PC-9 (cell line): Measurements from ENCODE around the gene CAPN9. TPM values are rescaled to one million over a fixed set of nuclear protein-coding genes. Genes with fewer than 3 reads are reported as not detected.

Experiments used
- BruUV-seq: library from RNA; stranded (reverse); fragments of 400-500 nt; replicated peaks from 2 replicates; lab custom pipeline; 2021; lab: Mats Ljungman, UMichigan
- CTCF ChIA-PET: fragments of 300-600 bp; sonication (Branson Sonifier 250); formaldehyde crosslinking; loops from one replicate; lab custom pipeline; 2022; ENCODE audit warnings: antibody characterized with exemption; lab: Charles Lee
- POLR2A ChIA-PET: fragments of 300-600 bp; sonication (Branson Sonifier 250); formaldehyde crosslinking; loops from one replicate; lab custom pipeline; 2022; ENCODE audit warnings: antibody characterized with exemption; ENCODE audit not compliant: unreplicated experiment; lab: Charles Lee
- DNase-seq, 2 experiments: peaks; one replicate each; pipeline versions ENCODE4 v3.0.0 to v3.0.0-alpha.2; 2015 to 2022; ENCODE audit warnings: mixed read lengths in 1 of 2
- H2AFZ ChIP-seq: fragments of 200-600 bp; sonication (generic); 2 replicates; pipeline ENCODE4 v1.8.1; 2017; ENCODE audit warnings: antibody characterized with exemption
- H3F3A ChIP-seq: fragments of 200-600 bp; sonication (generic); 2 replicates; pipeline ENCODE4 v1.8.1; 2017; ENCODE audit warnings: antibody characterized with exemption, mild to moderate bottlenecking, low read depth; ENCODE audit not compliant: insufficient read depth
- H3K27ac ChIP-seq: fragments of 200-600 bp; sonication (generic); 2 replicates; pipeline ENCODE4 v1.6.1; 2016; ENCODE audit warnings: mixed run types
- H3K27me3 ChIP-seq: fragments of 200-600 bp; sonication (generic); 2 replicates; pipeline ENCODE4 v1.6.1; 2016; ENCODE audit warnings: low read depth, mixed run types; ENCODE audit not compliant: insufficient read depth
- H3K36me3 ChIP-seq: fragments of 200-600 bp; sonication (generic); 2 replicates; pipeline ENCODE4 v1.6.1; 2016; ENCODE audit warnings: low read depth, mixed run types
- H3K4me1 ChIP-seq: fragments of 200-600 bp; sonication (generic); replicated peaks from 2 replicates; pipeline ENCODE4 v1.6.1; 2016; ENCODE audit warnings: mixed run types; ENCODE audit not compliant: insufficient read depth
- H3K4me2 ChIP-seq: fragments of 200-600 bp; sonication (generic); 2 replicates; pipeline ENCODE4 v1.6.1; 2017; ENCODE audit warnings: mixed run types
- H3K4me3 ChIP-seq: fragments of 200-600 bp; sonication (generic); 2 replicates; pipeline ENCODE4 v1.6.1; 2016; ENCODE audit warnings: mixed run types
- H3K79me2 ChIP-seq: fragments of 200-600 bp; sonication (generic); 2 replicates; pipeline ENCODE4 v1.6.1; 2017; ENCODE audit warnings: low read depth, mixed run types
- H3K9me2 ChIP-seq: fragments of 200-600 bp; sonication (generic); 2 replicates; pipeline ENCODE4 v1.8.1; 2017; ENCODE audit warnings: mild to moderate bottlenecking; ENCODE audit not compliant: insufficient read depth
- H3K9me3 ChIP-seq: fragments of 200-600 bp; sonication (generic); 2 replicates; pipeline ENCODE4 v1.8.1; 2016; ENCODE audit warnings: low read depth; ENCODE audit not compliant: insufficient read depth
- H4K20me1 ChIP-seq: fragments of 200-600 bp; sonication (generic); 2 replicates; pipeline ENCODE4 v1.8.1; 2017; ENCODE audit not compliant: insufficient read depth
- CTCF ChIP-seq: fragments of 200-600 bp; sonication (generic); conservative IDR thresholded peaks from 2 replicates; pipeline ENCODE4 v1.6.1; 2017; ENCODE audit warnings: mixed run types, antibody characterized with exemption, mild to moderate bottlenecking, moderate library complexity
- EZH2 ChIP-seq: fragments of 200-600 bp; sonication (generic); IDR thresholded peaks from 2 replicates; pipeline ENCODE4 v1.8.0; 2017; ENCODE audit warnings: antibody characterized with exemption, low read depth
- intact Hi-C: fragments of 100-400 bp; cut with micrococcal nuclease; formaldehyde crosslinking; loops from one replicate; pipeline ENCODE4 v1.10.0; 2022; ENCODE audit not compliant: unreplicated experiment
- total RNA-seq: library from RNA; stranded (reverse); gene quantifications from 2 replicates; pipeline ENCODE4 v1.2.3, GENCODE V29; 2021

CAPN9 gene
- total RNA-seq, 1 experiment from 2014 or later = not detected

GRCh38 chr1:230831771-230832170 is 84.6 kb downstream of the CAPN9 start:
- no TSS peak for BruUV-seq
- no peak for TF ChIP-seq EZH2
- TF ChIP-seq CTCF = no peak
- Histone ChIP-seq H3K27ac (no peak overlapping the region), H3K27me3 (no peaks in the 10 kb centered on the region), H4K20me1 (no peaks in the 10 kb centered on the region), H3K9me3 (no peaks in the 10 kb centered on the region), H2AFZ (no peak overlapping the region), H3K36me3 (no peaks in the 10 kb centered on the region), H3F3A (no peaks in the 10 kb centered on the region), H3K79me2 (no peaks in the 10 kb centered on the region), H3K4me3 (no peak overlapping the region), H3K4me1 (peaks cover 7% of the 10 kb centered on the region), H3K9me2 (no peaks in the 10 kb centered on the region), H3K4me2 (no peak overlapping the region)
- DNase-seq = no peak
- intact Hi-C loops = no loop called here
- POLR2A ChIA-PET = interaction anchor here (0.6 kb wide), 1 partner anchor 62 kb away, joined by 5 read pairs; no protein-coding TSS in a partner anchor
- CTCF ChIA-PET = no interaction called here

- DNase-seq = no peak
- TF ChIP-seq EZH2 (no peak), CTCF (no peak)
- Histone ChIP-seq H3K79me2 (no peaks in the 10 kb centered on the region), H3K4me1 (no peaks in the 10 kb centered on the region), H3K4me3 (no peak overlapping the region), H3K27me3 (no peaks in the 10 kb centered on the region), H3K9me3 (no peaks in the 10 kb centered on the region), H3K27ac (no peak overlapping the region), H3K4me2 (no peak overlapping the region), H2AFZ (no peak overlapping the region), H3K9me2 (no peaks in the 10 kb centered on the region), H3K36me3 (no peaks in the 10 kb centered on the region), H4K20me1 (no peaks in the 10 kb centered on the region), H3F3A (no peaks in the 10 kb centered on the region)
- CTCF ChIA-PET = interaction anchor here (0.8 kb wide), 1 partner anchor 70 kb away, joined by 6 read pairs; no protein-coding TSS in a partner anchor
- no TSS peak for BruUV-seq
- intact Hi-C loops = no loop called here
- POLR2A ChIA-PET = no interaction called here
These were observed 85.3 kb downstream of the CAPN9 start for GRCh38 chr1:230832476-230832875.

GRCh38 chr1:230833511-230833910 is 86.3 kb downstream of the CAPN9 start:
- Histone ChIP-seq H3K79me2 (no peaks in the 10 kb centered on the region), H3K4me3 (no peak overlapping the region), H3K9me3 (no peaks in the 10 kb centered on the region), H3K4me2 (no peak overlapping the region), H3K27ac (no peak overlapping the region), H3K27me3 (no peaks in the 10 kb centered on the region), H4K20me1 (no peaks in the 10 kb centered on the region), H3K9me2 (no peaks in the 10 kb centered on the region), H3F3A (no peaks in the 10 kb centered on the region), H3K36me3 (no peaks in the 10 kb centered on the region), H2AFZ (no peak overlapping the region), H3K4me1 (no peaks in the 10 kb centered on the region)
- intact Hi-C loops = no loop called here
- no peak for DNase-seq
- BruUV-seq = no TSS peak
- CTCF ChIA-PET = interaction anchor here (0.8 kb wide), 1 partner anchor 69 kb away, joined by 6 read pairs; no protein-coding TSS in a partner anchor
- POLR2A ChIA-PET = no interaction called here
- TF ChIP-seq CTCF = no peak
- TF ChIP-seq EZH2 = no peak
